Fibroblast of skin of right quadriceps (primary cell): ENCODE results near the gene GRIK1.
A peak's percentile ranks its signal among the peaks of the same experiment; 100 is the strongest.

Experiments
- DNase-seq: peaks from one replicate; pipeline ENCODE4 v3.0.0-alpha.2; 2013

GRIK1 gene

GRCh38 chr21:29514652-29515247, 425.0 kb downstream of the GRIK1 start:
- no peak for DNase-seq

GRCh38 chr21:29513535-29513934, 426.3 kb downstream of the GRIK1 start:
- DNase-seq = no peak

GRCh38 chr21:29511096-29511495, 428.7 kb downstream of the GRIK1 start:
- no peak for DNase-seq

GRCh38 chr21:29509121-29509520, 430.7 kb downstream of the GRIK1 start:
- DNase-seq = no peak

GRCh38 chr21:29508301-29508700, 431.5 kb downstream of the GRIK1 start:
- DNase-seq = no peak

- no peak for DNase-seq
Measured at GRCh38 chr21:29506947-29507346, 432.8 kb downstream of the GRIK1 start.

GRCh38 chr21:29506214-29506613, 433.6 kb downstream of the GRIK1 start:
- no peak for DNase-seq

GRCh38 chr21:29504751-29505321, 435.0 kb downstream of the GRIK1 start:
- peak; percentile 45 for DNase-seq

- peak; percentile 68 for DNase-seq
Measured at GRCh38 chr21:29501451-29501850, 438.3 kb downstream of the GRIK1 start.

- peak; percentile 42 for DNase-seq
Measured at GRCh38 chr21:29499734-29500343, 440.0 kb downstream of the GRIK1 start.

- no peak for DNase-seq
Measured at GRCh38 chr21:29499229-29499628, 440.6 kb downstream of the GRIK1 start.

GRCh38 chr21:29496337-29496736, 443.5 kb downstream of the GRIK1 start:
- DNase-seq = no peak

- peak; percentile 46 for DNase-seq
Measured at GRCh38 chr21:29490016-29490415, 449.8 kb downstream of the GRIK1 start.

- DNase-seq = no peak
Measured at GRCh38 chr21:29487154-29487553, 452.6 kb downstream of the GRIK1 start.
